GM21529 (cell line): ENCODE measurements around the gene SIKE1.
"Not testable (repeated sequence)": the region's sequence is repeated elsewhere in the genome, so short reads cannot be mapped to it uniquely, and the experiment has no call there.

Source experiments
- ATAC-seq: cut with Tn5 transposase; IDR thresholded peaks from one replicate; pipeline ENCODE4 v1.9.1; 2021; ENCODE audit not compliant: unreplicated experiment

Gene SIKE1

DNA sequence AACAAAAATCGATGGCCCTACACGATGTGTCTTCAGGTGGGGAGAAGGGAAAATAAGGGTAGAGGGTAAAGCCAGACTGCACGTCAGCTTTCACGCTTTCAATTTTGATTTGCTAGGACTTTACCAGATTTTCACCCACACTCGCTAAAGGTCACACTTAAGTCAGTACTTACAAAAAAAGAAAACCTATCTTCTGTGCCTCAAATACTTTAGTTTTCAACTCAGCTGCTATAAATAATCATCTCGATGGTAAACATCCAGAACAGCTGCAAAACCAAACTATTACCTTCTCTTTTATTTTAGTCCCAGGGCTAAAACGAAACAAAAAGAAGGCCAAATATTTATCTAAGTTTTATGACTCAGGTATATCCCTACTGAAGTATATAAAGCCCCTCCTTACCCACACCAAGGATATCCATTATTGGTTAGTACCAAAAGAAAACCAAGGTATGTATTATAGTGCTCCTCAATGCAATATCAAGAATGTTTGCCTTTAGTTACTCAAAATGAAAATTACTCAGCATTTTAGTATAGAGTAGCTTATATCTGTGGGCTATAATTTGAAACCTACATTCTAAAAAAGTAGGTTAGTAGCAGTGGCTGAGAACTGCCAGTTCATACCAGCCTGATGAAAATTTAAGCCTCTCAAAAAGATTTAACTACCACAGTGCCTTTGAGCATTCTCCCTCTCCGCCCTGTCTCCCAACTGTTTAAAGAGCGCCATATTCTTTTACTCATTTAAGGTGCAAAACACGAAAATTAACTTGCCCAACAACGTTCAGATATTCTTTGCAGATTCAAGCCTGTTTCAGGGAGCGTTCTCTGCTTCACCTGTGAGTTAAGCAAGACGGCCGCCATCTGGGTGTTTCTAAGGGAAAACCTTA lies 24.2 kb downstream of the SIKE1 start:
- peak; percentile 45 for ATAC-seq

DNA sequence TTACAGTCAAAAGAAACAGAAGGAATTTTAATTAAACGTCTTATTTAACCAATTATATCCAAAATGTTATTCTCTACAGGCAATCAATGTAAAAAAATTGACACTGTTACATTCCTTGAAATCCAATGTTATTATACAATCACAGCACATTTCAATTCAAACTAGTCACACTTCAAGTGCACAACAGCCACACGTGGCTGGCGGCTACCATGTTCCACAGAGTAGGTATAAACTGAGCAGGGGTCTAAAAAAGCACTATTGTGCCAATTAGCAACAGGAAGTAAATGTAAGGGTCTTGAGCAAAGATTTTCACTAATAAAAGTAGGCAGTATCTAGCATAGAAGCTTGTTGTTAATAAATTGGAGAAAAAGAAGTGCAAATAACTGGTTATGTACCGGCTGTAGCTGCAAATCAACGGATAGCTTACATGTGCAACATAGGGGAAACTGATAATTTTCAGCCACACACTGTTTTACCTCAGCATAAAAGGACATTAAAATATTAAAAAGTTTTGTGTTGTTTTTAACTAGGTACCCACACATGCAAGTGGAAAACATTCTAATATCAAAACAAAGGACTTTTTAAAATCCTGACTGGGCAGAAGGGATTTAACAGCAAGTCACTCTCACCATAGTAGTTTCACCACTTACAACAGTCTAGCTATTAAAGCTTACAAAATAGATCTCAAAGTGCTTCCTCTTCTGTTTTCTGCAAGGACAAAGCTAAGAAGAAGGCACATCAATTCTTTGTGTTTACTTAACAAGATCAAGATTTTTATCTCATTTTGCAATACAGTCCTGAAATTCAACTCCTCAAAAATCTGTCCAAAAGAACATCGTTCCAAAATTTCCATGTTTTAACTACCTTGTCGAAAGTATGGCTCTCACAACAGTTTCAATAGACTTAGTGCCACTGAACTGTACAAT lies 25.2 kb downstream of the SIKE1 start:
- ATAC-seq = no peak

DNA sequence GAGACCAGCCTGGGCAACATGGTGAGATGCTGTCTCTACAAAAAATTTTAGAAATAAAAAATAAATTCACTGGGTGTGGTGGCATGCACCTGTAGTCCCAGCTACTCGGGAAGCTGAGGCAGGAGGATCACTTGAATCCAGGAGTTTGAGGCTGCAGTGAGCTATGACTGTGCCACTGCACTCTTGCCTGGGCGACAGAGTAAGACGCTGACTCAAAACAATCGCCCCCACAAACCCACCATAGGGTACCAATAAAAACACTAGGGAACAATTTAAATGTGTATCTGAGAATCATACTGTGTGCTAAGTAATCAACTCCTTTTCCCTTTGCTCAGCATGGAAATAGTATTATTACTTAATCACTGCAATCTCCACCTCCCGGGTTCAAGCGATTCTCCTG lies 26.8 kb downstream of the SIKE1 start:
- ATAC-seq = not testable (repeated sequence)

DNA sequence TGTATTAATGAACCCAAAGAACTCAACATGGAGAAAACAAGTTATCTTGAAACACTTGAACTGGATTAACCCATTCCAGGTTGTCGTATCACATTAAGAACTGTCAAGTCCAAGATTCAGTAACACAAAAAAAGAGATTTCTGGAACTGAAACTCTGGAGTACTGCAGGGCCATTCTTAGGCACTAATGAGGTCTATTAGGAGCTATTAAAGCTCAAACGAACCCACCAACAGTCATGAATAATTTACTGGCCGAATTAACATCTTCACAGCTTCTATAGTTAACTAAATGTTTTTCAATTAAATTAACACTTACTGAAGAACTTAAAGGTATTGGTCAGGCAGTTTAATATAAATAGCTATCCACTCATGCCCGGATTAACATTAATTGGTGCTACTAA lies 27.3 kb downstream of the SIKE1 start:
- no peak for ATAC-seq

DNA sequence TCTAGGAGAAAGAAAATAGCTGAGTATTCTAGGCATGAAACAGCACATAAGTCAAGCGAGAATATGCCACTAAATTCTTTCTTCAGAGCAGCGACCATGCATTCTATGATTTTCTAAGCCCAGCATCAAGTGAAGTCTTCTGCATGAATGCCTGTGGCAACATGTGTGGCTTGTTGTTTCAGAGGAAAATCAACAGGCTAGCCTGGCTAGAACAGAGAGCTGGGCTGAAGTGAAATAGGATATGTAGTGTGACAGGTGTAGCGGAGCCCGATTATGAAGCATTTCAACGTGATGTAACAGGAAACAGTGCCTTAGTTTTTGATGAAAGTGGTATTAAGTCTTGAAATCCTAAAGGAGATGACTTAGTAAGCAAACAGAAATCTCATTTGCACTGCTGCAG lies 29.7 kb downstream of the SIKE1 start:
- no peak for ATAC-seq

DNA sequence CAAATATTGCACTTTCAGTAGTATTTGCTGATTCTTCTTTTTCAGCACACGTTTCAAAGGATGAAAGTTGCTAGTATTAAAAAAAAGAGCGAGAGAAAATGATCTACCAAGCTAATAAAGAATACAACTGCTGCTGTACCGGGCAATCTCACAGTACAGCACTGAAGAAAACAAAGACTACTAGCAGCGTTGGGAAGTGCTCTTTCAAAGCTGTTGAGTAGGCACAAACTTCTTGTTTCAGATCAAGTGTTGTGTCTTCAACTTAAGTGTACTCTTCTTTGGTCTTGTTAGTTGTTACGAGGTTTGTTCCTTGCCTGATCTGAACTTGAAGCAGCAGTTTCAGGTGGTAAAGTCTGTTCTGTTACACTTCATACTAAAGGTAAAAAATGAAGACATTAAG lies 30.6 kb downstream of the SIKE1 start:
- no peak for ATAC-seq

DNA sequence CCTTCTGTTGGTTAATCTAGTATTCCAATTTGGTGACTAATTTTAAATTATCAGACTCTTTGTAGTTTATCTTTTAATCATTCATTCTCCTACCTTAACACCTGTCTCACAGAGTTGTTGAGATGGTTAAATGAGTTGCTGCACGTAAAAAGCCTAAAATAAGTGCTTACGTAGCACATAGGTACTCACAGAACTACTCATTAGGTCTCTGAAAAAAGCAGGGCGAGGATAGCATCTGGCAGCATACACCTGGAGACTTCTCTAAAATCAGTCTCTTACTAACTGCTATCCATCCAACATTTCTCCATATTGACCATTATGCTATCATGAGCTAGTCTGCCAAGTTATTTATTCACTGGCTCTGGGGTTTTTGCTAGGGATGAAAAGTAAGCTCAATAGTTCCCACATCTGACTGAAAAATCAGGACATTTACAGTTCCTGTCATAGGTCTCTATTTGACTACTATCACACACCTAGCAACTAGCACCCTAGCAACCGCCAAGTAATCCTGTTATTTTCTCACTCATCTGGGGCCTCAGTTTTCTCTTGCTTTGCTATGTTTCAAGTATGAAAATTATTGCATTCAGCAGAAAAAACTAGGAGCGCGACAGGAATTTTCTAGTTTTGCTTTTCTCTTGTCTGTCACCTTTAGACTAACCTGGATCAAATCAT lies 33.9 kb downstream of the SIKE1 start:
- ATAC-seq = no peak

DNA sequence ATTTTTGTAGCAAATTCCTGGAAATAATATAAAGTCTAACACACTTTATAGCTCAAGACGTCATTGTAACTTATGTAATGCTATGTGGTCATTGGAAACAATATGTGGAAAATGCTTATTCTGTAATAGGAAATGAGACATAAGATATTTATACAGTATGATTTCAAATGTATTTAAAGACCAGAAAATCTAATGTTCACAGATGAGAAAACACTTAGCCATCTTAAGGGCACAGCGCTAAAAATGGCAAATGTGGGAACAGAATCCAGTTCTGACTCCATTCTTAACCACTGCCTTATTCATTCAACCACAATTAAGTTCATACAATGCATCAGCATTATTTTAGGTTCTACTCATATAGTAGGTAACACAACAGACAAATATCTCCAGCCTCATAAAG lies 35.2 kb downstream of the SIKE1 start:
- no peak for ATAC-seq

DNA sequence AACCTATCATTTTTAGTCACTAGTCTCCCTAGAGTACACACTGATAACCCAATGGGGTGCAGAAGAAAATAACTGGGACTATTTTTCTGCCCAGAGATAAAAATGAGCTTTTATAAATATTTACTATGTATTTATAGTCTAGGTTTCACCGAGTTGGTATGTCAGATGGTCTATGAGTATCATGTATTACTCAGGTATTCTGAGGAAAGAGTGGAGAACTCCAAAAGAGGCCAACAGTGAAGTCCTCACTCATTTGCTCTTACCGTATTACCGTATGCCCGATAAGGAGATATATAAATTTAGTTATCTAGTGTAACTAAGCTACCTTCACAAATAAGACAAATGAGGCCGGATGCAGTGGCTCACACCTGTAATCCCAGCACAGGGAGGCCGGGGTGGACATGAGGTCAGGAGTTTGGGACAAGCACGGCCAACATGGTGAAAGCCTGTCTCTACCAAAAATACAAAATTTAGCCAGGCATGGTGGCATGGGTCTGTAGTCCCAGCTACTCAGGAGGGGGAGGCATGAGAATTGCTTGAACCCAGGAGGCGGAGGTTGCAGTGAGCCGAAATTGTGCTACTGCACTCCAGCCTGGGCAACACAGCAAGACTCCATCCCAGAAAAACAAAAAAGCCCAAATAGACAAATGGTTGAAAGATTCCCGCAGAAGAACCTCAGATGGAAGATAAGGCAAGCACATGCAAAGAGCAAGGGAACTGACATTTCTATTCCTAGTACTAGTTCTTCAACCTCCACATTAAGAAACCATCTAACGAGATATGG lies 38.3 kb downstream of the SIKE1 start:
- ATAC-seq = no peak

DNA sequence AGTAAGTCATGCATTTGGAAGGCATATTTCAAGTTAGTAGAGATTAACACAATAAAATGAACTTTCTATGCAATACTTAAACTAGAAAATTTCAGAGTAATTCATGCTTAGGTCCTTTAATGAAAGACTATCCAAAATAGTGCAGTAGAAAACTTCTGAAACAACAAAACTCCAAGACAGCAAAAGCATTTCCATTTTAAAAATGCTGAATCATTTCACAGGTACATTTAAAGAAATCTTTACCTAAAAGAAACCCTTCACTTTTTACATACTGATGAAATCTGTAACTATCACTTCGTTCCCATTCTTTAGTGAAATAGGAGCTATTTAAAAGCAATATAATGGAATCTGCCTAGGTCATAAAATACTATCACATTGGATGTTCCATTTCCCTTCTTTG lies 40.2 kb downstream of the SIKE1 start:
- no peak for ATAC-seq

DNA sequence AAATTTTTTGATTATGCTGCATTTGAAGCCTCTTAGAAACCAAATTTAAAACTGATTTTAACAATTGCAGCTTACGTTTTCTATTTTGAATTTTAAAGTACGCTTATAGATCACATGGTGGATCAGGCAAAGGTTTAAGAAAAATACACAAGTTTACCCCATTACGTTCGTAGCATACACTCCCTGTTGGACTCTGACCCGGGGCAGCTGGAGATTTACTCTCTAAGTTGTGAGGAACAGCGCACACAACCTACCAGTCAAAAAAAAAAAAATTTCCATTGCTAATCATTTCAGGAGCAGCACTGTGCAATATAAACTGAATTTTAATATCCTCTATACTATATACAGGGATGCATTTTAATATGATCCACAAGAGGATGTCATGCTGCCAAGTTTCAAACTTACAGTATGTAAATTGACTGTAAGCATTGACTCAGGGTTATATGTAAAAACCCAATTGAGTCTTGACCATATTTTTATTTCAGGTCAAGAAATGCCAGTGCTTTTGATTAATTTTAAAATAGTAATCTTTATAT lies 43.1 kb downstream of the SIKE1 start:
- ATAC-seq = no peak

DNA sequence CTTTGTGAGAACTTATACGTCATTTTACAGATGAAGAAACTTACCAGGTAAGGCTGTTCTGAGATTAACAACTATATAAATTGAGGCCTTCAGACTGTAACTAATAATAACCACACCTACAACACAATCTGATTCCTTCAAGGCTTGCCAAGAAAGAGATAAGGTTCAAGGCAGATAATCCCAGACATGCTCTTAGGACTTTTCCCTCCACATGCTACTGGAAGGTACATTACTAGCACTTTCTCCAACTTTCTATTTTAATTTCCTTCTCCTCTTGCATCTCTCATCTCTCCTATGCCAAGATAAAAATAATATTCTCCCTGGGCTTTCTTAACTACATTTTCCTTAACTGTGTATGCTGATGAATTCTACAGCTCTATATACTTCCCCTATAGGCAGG lies 45.0 kb downstream of the SIKE1 start:
- no peak for ATAC-seq

DNA sequence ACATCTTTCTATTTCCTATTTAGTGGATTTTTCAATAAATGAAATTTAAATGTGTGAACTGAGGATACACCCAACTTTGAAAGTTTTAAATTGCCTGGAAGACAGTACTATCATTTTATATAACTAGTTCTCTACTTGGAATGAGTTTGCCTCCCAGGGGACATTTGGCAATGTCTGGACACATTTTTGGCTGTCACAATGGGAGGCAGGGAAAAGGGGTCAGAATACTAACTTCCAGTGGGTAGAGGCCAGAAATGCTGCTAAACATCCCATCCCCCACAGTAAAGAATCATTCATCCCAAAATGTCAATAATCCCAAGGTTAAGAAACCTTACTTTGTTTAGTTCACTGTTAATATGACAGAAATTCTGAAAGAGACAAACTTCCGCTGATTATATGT lies 50.7 kb downstream of the SIKE1 start:
- no peak for ATAC-seq

DNA sequence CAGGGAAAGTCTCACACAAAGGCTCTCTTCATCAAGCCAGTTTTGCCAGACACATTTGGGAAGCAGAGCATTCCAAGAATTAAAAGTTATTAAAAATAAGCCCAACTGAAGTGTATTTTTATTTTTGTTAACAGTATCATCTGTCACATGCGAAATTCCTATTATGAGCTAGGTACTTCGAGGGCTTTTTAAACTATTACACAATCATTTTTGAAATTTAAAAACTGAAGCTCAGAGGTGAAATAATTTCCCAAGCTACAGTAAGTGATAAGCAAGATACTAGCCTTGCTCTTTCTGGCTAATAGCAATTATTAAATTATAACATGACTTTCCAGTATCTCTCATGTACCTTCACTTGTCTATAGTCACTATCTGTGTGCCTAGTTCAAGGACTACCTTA lies 51.9 kb downstream of the SIKE1 start:
- no peak for ATAC-seq

DNA sequence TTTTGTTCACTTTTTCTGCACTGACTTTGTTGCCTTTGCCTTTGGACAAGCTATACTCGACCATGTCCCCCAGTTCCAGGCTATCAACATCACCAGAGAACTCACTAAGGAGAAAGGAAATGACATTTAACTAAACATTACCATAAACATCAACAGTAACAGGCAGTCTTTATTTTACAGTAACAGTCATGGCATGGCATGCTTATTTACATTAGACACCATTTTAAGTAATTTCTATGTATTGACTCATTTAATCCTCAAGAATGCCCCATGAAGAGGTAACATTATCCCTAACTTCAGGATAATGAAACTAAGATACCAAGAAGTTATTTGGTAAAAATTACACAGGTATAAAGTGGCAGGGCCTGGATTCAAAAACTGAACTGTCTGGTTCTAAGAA lies 55.3 kb downstream of the SIKE1 start:
- ATAC-seq = no peak

DNA sequence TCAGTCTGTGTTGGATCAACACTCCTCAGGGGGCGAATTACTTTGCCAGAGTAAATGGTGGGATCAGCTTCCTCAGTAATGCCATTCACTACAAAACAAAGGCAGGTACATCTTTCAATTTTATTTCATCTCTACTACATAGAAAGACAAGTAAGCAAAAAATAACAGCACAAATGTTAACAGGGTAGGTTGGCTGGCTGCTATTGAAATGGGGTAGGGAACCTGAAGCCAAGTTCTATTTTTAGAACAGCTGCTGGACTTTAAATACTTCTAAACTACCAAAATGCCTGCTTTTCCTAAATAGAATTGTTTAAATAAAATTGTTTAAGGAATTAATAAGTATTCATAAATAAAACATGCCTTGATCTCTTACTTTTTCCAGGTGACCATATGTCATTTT lies 56.6 kb downstream of the SIKE1 start:
- no peak for ATAC-seq

DNA sequence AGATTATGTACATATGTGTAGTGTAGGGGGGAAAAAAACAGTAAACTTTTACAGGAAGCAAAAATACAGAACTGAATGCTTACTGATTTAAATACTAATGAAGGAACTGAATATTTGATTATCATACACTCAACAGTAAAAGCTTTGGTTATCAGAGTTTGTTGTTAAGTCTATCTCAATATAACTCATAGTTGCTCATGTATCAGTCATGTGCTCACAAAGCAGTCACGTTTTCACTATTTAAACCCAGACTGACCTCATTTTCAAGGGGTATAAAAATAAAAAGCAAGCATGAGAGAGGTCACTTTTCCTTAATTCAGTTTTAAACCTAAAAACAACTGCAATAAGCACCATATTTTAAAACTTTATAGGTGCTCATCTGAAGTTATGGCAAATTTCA lies 57.0 kb downstream of the SIKE1 start:
- no peak for ATAC-seq

DNA sequence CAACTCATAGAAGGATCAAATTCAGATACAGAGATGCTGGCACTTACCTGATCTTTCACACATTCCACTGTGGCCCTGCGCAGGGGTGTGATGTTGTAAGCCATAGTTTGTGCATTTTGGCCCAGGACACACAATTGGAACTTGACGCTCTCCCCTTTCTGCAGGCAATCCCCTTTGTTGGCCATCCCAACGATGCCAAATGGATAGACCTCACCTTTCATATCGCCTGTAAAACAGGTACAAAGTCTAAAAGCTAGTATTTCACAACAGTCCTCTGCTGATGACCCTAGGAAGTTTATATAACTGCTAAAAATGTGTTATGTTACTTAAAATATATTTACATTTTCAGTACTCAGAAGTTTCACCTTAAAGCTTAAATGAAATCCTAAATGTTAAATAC lies 60.0 kb downstream of the SIKE1 start:
- no peak for ATAC-seq
